Erythroblast (primary cell): Measurements from ENCODE around the gene AUTS2.

Experiments
- DNase-seq, 2 experiments: peaks; one replicate each; lab custom pipeline; 2025; lab: John Stamatoyannopoulos, UW
- GATA1 ChIP-seq: IDR thresholded peaks from 2 replicates; pipeline ENCODE4 v1.6.1; 2011; ENCODE audit warnings: low read depth, mild to moderate bottlenecking, control low read depth, low read length, moderate library complexity
- POLR2A ChIP-seq: IDR thresholded peaks from 2 replicates; pipeline ENCODE4 v1.6.1; 2011; ENCODE audit warnings: mild to moderate bottlenecking, low read length

Gene AUTS2

DNA sequence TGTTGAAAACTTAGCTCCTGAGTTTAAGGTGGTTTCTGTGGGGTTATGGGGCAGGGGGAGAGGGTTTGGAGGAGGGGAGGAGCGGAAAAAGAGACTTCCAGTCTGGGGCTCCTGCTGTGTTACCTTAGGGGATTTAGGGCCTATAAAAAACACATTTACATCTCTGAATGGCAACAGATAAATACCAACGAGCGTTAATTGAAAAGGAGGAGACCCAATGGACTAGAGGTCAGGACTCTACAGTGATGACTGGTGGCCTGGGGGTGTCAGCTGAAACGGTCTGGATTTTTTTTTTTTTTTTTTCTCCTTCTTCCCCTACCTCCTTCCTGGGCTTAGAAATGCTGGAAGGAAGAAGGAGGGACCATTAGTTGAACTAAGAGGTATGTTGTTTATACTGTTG lies 47.4 kb downstream of the AUTS2 start:
- no peak for TF ChIP-seq GATA1
- TF ChIP-seq POLR2A, result no peak
- no peak for DNase-seq

DNA sequence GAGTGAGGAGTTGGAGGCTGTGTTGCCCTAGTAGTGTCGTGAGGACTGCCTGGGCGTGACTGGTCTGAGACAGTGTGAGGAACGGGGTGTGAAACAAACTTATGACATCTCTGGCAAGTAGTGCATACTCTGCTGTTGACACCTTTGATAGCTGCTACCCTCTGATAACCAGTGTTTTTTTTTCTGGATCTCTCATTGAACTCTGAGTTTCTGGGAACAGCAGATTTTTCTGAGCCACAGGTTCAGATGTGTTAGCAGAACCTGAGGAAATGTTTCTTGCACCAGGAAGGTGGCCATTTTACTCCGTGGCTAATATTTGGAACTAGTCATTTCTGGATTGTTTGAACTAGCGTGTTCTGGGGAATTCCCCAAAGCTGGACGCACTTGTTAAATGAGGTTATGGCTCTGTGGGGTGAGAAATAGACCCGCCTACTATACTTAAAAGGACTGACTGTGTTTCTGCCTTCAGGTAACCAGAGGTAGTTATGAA lies 52.9 kb downstream of the AUTS2 start:
- no peak for DNase-seq
- TF ChIP-seq POLR2A (no peak), GATA1 (no peak)

DNA sequence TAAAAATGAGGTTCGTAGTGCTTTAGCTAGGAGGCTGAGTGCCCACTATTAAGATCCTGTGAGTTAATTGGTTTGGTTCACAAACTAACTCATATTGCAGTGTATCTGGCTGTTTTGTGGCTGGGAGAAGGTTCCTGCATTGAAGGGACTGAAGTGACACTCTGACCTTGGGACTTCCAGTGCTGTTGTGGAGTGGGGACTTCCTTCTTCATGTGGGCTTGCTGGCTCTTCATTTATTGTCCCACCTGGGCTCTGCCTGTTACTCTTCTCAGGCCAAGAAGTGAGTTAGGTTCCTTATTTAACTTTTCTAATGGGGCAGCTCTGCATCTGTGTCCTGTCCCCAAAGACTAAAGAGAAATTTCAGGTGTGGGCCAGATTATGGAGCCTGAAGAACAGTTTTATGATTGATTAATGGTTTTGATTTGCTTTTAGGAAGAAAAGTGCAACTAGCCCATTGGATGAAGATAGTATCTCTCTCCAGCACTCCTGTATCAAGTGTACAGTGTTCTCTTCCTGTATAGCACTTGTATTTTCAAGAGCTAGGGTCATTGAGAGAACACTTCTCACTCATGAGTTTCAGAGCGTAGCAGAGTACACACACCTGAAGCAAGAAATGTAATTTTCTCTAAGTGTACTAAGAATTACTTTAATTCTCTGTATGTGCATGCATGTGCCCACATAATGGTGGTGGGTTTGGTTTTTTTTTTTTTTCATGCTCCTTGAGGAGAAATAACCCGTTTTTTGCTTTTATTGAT lies 54.8 kb downstream of the AUTS2 start:
- no peak for TF ChIP-seq GATA1
- no peak for TF ChIP-seq POLR2A
- no peak for DNase-seq

DNA sequence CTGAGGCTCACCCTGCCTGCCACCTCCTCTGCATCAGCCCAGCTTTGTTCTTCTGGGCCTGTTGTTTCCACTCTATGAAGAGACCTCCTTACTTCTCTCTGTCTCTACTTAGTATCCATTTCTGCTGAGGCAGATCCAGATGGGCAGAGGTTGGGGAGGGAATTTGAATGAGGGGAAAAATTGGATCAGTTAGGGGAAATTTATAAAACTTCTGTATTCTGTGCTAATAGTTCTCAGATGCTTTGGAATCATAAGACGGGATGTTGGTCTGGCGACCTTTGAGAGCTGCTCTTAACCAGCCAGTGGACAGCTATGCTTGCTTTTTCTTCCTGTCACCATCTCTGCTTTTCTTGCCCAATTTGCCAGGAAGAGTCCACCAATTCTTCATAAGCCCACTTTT lies 55.5 kb downstream of the AUTS2 start:
- TF ChIP-seq POLR2A, result no peak
- TF ChIP-seq GATA1, result no peak
- no peak for DNase-seq

DNA sequence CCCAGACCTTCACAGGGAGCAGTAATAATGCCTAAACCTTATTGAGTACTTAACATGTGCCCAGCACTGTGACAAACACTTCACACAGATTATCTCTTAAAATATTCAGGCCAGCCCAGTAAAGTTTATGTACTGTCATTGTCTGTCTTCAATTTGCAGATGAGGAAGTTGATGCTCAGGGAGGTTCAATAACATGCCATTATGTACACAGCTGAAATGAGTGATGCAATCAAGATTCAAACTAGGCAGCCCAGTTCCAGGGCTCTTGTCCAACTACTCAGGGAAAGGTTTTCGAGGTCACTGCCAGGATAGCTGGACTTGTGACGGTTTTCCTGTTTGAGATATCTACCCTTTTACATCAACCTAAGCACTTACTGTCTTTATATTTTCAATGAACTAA lies 56.1 kb downstream of the AUTS2 start:
- no peak for DNase-seq
- no peak for TF ChIP-seq POLR2A
- TF ChIP-seq GATA1, result no peak

DNA sequence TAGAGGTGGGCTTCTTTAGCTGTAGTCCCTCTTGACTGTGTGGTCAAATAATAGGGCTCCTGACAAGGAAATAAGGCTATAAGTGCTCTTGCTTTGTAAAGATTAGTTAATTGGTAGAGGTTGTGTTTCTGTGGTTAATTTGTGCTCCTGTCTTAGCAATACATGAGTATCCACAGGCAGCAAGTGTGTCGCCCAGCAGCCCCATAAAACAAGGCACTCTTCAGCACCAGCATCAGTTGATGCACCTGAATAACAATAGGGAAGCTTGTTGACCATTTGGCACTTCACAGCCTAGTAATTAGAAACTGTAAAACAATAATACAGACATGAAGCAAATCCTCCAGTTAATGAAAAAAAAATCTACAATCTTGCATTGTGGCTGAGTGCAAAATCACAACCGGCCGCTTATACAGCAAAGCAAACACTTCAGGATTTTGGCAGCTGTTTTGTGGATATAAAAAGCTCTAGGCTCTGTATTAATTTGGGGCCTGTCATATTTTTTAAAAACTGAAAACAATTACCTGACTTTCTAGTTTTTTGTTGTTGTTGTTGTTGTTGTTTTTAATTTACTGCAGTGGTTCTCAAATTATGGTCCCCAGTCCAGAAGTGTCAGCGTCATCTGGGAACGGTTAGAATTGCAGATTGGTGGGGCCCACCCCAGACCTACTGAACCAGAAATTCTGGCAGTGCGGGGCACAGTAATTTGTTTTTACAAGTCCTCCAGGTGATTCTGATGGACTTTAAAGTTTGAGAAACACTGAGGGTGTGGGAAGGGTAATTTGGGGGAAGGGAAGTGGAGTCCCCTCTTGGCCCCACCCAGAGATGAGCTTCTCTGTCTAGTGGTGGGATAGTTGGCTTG lies 56.8 kb downstream of the AUTS2 start:
- TF ChIP-seq POLR2A, result no peak
- no peak for TF ChIP-seq GATA1
- no peak for DNase-seq

DNA sequence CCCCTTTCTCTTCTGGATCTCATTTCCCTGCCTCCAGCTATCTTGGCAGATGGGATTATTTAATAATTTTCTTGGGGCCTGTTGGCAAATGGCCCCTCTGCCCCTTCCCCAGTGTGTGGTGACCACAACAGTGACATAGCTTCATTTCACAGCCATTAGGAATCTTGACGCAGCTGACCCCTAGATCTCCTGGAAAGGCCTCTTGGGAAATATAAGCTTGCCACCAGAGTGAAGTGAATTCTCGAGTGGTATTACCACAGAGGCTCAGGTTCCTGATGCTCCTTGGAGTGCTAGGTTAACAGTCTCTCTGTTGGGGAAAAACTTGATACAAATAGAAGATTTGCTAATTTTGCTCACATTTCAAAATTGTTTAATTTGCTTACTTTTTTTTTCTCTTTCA lies 57.8 kb downstream of the AUTS2 start:
- no peak for TF ChIP-seq POLR2A
- DNase-seq, result no peak

DNA sequence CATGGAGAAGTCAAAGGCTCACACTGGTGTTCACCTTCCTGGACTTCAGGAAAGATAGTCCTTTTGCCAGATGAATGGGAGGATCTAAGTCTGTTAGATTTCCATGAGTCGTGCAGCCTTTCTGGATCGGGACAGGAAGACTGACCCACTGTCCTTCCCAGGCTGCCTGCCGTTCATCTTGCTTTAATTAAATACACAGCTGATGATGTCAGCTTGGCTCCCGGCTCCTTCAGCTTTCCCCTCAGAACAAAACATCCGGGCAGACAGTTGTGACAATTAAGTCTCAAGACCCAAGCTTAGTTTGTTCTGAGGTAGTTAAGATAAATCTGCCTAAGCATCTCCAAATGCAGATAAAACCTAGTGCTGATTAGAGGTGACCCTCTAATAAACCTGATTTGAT lies 58.6 kb downstream of the AUTS2 start:
- TF ChIP-seq POLR2A, result no peak
- TF ChIP-seq GATA1, result no peak
- no peak for DNase-seq

DNA sequence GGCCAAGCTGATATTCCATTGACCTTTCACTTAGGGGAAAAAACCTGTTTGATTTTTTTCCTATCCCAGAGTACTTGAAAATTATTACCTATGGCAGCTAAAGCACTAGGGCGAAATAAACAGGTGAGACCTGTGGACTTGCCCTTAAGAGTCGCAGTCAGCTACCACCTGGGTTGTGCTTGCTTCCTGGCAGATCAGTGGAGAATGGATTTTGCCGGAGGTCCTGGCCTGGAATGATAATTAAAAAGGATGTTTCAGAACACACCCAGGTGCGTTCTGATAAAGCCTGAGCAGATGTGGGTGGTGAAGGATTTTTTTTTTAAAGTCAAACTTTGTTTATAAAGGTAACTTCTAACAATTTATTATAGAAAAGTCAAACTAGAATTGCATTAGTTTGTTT lies 59.1 kb downstream of the AUTS2 start:
- DNase-seq, result no peak
- TF ChIP-seq POLR2A (no peak), GATA1 (no peak)

DNA sequence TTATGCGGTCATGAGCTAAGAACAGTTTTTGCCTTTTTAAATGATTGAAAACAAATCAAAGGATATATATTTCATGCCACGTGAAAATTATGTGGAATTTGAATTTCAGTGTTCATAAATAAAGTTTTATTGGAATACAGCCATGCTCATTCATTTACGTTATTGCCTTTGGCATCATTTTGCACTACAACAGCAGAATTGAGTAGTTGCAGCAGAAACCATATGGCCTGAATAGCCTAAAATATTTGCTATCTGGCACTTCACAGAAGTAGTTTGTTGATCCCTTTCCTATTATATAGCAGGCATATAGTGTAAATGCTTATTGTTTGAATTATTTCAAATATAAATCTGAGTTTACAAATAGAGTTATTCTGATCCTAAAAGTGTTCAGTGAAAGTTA lies 59.7 kb downstream of the AUTS2 start:
- no peak for DNase-seq
- TF ChIP-seq GATA1 (no peak), POLR2A (no peak)

DNA sequence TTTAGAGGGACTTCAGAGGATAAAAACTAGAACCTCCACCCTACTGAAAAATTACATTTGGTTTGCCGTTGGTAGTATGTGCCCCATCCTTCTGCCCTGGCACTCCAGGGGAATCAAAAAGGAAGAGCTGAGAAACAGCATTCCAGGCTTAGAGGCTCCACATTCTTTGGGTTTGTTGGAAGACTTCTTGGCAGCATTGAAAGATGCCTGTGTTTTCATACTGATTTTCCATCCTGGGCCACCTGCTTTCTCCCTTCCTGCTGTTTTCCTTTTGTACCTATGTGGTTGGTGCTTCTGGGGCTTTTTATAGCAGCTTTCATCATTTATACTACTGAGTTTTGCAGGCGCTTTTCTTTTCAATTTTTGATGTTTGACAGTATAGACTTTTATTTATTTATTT lies 61.7 kb downstream of the AUTS2 start:
- TF ChIP-seq GATA1, result no peak
- no peak for TF ChIP-seq POLR2A
- DNase-seq, result no peak

DNA sequence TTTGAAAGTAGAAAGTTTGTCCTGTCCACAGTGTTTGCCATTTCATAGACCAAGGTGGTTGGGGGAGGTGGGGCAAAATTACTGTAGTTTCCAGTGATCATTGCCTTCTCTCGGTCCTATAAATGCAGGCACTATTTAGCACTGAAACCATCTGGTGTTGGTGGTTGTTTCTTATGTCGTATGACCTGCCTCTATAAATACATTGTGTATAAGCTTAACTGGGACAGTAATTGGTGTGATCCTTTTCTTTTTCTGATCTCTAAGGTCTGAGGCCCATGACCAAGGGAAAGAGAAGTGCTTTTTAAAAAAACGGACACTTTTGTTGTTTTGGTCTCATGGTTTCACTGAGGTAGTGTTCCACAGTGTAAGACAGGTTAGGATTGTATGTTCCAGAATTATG lies 63.1 kb downstream of the AUTS2 start:
- no peak for TF ChIP-seq GATA1
- TF ChIP-seq POLR2A, result no peak
- DNase-seq, result no peak

DNA sequence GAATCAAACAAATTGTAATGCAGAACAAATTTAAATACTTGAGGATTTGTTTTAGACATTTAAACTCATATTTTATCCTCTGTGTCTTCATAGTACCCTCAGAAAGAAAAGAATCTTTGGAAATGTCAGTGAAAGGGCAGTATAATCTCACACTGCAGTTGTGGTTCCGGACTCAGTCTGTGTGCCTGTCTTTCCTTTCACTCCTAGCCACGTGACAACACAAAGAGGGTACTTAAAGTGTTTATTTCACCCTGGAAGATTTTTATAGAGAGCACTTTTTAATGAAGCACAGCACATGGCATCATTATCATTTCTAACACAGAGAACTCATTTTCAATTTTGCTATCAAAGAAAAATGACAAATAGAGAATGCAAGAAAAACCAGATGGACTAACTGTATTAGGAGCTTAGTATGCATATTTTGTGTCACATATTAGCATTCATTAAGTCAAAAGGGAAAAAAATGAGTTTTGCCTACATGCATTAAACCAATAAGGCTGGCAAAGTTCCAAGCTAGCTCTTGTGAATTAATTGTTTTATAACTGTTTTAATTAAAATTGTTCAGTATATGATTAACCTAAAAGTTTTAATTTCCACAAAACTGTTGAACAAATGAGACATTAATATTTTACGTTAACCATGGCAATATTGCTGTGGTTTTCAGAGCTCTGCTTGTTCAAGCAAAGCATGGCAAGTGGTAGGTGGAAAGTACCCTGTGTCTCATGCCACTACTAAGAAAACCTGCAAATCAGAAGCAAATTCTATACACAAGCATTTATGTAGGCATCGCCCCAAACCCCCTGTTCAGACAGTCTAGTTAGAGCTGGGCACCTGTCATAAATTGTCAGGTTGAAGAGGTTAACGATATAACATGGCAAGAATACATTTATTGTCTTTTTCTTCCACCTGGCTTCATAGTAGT lies 65.9 kb downstream of the AUTS2 start:
- TF ChIP-seq GATA1 (no peak), POLR2A (no peak)
- no peak for DNase-seq
